Ovary (tissue), 3 donors: ENCODE measurements around the gene GALNTL6.

Experiments
- EP300 ChIP-seq: sonication (generic); formaldehyde crosslinking; IDR thresholded peaks from one replicate; pipeline ENCODE4 v1.6.1; 2017; ENCODE audit warnings: antibody characterized with exemption
- TF ChIP-seq, protein P1 (sequence below), 3 donors: fragments of 450-650 bp in 2 of 3; fragments of 200-600 bp in 1 of 3; IDR thresholded peaks; one replicate each; pipeline versions ENCODE4 v1.5.1 to v1.8.0; 2016 to 2022; ENCODE audit warnings: antibody characterized with exemption in 3 of 3, mild to moderate bottlenecking in 1 of 3
- donor health status: DM: no; HTN: no; CAD: no.

DNA sequence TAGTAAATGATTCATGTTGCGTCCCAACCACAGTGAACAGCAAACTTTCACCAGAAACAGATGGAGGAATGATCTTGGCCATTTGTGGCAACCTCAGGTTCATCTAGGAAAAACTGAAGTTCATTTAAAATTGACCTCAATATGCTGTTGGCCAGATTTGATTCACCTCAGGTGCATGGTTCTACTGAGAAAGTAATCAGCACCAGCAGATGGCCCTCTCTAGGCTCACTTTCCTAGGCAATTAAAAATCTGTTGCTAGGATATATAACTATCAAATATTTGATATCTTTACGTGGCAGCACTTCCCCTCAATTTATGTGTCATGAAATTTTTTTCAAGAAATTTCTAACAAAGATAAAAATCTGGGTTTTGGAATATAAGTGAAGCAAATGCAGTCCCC is 344.7 kb downstream of the GALNTL6 start:
- TF ChIP-seq, protein P1, sequence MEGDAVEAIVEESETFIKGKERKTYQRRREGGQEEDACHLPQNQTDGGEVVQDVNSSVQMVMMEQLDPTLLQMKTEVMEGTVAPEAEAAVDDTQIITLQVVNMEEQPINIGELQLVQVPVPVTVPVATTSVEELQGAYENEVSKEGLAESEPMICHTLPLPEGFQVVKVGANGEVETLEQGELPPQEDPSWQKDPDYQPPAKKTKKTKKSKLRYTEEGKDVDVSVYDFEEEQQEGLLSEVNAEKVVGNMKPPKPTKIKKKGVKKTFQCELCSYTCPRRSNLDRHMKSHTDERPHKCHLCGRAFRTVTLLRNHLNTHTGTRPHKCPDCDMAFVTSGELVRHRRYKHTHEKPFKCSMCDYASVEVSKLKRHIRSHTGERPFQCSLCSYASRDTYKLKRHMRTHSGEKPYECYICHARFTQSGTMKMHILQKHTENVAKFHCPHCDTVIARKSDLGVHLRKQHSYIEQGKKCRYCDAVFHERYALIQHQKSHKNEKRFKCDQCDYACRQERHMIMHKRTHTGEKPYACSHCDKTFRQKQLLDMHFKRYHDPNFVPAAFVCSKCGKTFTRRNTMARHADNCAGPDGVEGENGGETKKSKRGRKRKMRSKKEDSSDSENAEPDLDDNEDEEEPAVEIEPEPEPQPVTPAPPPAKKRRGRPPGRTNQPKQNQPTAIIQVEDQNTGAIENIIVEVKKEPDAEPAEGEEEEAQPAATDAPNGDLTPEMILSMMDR (IDR thresholded peaks at IDR 0.05) = no peak
- TF ChIP-seq EP300 = no peak
